Stimulated activated CD8-positive, alpha-beta memory T cell treated with anti-CD3 and anti-CD28 coated beads, Interleukin-15, amount 100 ng/mL, for 1 hour (primary cell): ENCODE measurements around the gene AQP9.
"Not testable (repeated sequence)": the region's sequence is repeated elsewhere in the genome, so short reads cannot be mapped to it uniquely, and the experiment has no call there.

Experiments
- DNase-seq: peaks from one replicate; pipeline ENCODE4 v3.0.0-alpha.2; 2020; ENCODE audit warnings: low read depth

AQP9 gene

DNA sequence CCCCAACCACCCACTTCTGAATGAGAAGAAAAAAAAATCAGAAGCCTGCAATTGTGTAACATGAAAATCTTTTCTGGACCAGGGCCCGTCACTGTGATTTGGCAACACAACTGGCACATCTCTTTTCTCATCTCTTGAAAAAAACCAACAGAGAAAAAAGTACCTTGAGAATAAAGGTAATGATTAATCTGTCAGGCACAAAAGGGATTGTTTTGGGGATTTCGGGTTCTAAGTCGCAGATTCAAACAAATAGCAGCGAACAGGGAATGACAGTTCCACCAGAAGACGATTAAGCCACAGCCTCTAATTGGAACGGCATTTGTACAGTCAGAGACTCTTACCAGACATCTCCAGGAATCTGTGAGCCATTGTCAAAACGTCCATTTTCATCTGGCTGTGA, at the start of gene AQP9:
Gene AQP9 (plus strand): TSS at position 276 of the 400 bp plus-strand sequence. CDS start 185 bp downstream, outside the sequence.
- DNase-seq: no peak

GRCh38 chr15:58095415-58095814, 42.8 kb upstream of the AQP9 start:
- no peak for DNase-seq

- DNase-seq: no peak
These were observed 41.6 kb upstream of the AQP9 start for GRCh38 chr15:58096529-58097084.

DNA sequence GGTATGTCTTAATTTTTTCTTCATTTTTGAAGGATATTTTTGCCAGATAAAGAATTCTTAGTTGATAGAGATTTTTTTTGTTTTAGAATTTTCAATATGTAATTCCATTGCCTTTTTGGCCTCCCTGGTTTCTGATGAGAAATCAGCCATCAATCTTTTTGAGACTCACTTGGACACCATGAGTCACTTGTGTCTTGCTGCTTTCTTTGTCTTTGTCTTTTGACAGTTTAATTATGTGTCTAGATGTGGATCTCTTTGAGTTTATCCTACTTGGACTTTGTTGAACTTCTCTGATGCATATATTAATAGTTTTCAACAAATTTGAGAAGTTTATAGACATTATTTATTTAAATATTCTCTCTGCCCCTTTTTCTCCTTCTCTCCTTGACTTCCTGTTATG, 34.7 kb upstream of the AQP9 start:
- no peak for DNase-seq

DNA sequence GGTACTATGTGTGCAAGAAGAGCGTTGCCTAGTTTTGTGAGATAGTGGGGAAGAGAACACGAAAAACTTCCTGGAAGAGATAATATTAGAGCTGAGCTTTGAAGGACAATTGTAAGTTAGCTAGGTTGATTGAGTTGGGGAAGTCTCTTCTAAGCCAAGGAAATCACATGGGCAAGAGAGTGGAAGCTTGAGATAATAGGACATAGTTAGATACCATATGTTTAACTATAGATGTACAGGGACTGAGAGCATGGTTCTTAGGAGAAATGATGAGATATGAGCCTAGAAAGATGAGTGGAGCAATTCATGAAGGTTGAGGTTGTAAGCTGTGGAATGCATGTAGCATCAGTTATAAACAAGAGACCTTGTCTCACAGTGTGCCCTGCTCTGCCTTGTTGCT, 30.1 kb upstream of the AQP9 start:
- DNase-seq: no peak

DNA sequence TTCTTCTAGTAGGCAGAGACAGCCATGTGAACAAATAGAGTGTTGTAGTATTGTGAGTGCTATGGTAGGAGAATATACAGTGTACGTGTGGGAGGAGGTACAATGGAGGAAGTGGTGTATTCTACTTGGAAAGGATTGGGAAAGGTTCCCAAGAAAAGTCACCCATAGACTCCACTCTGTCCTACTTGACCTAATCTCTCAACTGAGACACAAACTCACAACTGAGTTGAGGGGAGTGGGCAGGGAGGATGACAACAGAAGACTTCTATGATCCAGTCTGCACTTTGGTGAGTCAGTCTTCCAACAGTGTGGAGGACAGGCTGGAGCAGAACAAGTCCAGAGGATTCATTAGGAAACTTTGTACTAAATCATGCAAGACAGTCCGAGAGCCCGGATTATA, 28.8 kb upstream of the AQP9 start:
- no peak for DNase-seq

- DNase-seq: no peak
These were observed 27.0 kb upstream of the AQP9 start for GRCh38 chr15:58110999-58111717.

DNA sequence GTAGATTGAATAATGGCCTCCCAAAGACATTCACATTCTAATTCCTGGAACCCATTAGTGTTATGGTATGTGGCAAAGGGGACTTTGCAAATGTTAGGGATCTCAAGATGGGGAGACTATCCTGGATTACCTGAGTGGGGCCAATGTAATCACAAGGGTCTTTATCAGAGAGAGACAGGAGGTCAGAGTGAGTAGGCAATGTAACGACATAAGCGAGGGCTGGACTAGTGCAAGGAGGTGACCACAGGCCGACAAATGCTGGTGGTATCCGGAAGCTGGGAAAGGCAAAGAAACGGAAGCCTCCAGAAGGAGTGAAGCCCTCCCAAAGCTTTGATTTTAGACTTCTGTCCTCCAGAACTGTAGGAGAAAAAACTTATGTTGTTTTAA, 26.5 kb upstream of the AQP9 start:
- no peak for DNase-seq

DNA sequence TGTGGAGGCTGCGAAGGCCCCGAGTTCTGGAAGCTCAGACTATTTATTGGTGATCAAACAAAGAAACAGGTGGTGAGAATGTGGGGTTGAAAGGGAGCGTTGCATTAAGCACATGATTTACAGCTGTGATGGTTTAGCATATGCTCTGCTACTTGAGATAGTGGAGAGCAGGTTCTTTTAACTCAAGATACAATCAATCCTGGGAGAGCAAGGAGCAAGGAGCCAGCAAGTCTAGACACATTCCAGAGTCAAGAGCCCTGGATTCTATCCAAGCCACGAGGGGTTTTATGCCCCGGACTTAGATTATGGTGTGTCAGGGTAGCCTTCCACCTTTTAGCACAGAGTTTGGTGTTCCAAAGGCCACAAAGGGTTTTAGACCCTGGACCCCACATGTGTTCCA, 24.8 kb upstream of the AQP9 start:
- not testable (repeated sequence) for DNase-seq

DNA sequence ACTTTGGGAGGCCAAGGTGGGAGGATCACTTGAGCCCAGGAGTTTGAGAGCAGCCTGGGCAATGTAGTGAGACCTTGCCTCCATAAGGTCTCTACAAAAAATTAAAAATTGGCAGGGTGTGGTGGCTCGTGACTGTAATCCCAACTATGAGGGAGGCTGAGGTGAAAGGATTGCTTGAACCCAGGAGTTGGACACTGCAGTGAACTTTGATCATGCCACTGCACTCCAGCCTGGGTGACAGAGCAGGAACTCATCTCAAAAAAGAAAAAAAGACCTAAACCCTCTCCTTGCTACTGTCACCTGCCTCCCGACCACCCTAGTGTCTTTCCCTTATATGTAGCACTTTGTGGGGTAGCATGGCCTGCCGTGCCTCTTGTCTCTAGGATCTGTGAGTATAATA, 23.8 kb upstream of the AQP9 start:
- DNase-seq: no peak

DNA sequence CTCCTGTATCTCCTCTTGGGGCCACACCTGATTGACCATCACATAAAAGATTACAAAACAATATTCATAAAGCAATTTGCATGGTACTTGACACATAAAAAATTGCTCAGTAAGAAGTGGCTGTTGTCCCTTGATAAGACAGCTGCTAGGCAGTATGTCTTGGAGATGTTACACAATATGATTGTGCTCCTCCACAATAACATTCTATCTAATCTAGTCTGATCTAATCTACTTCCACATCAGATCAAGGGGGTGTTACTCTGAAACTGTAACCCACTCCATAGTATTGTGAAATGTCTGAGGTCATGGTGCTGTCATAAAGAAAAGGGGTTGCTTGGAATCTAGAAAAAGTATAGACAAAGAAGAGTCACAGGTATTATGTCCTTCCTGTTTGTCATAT, 23.4 kb upstream of the AQP9 start:
- no peak for DNase-seq

GRCh38 chr15:58115692-58116091, 22.5 kb upstream of the AQP9 start:
- no peak for DNase-seq

GRCh38 chr15:58117619-58118018, 20.6 kb upstream of the AQP9 start:
- DNase-seq: no peak

GRCh38 chr15:58118272-58118671, 19.9 kb upstream of the AQP9 start:
- no peak for DNase-seq

DNA sequence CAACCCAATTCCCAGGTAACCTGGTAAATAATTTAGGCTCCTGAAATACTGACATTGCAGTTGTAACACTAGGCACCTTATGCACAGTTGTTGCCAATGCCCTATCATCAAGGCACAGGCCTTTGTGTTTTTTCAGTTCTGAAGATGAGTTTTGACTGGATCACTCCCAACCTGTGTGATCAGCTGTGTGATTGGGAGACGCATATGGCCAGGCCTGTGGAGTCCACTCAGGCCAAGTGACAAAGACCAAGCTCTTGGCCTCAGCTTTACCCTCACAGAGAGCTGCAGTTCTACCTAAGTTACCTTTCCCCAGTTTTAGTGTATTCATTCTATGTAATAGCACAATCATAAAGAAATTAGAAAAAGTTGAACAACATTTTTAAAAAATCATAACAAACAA, 19.2 kb upstream of the AQP9 start:
- DNase-seq: no peak

- no peak for DNase-seq
These were observed 13.6 kb upstream of the AQP9 start for GRCh38 chr15:58124585-58124984.

DNA sequence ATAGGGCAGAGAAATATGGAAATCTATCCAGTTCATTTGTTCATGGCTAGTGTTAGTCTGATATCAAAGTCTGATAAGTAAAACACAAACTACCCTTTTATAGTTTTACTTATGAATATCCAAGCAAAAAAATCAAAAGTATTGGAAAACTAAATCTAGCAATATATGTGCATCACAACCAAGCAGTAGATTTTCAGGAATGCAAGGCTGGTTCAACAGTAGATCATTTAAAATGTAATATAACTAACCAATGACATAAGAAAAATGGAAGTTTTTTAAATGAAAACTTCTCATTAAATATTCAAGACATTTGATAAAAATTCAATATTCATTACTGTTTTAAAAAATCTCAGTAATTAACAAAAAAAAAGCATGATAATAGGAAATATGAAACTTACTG, 12.8 kb upstream of the AQP9 start:
- DNase-seq: no peak

DNA sequence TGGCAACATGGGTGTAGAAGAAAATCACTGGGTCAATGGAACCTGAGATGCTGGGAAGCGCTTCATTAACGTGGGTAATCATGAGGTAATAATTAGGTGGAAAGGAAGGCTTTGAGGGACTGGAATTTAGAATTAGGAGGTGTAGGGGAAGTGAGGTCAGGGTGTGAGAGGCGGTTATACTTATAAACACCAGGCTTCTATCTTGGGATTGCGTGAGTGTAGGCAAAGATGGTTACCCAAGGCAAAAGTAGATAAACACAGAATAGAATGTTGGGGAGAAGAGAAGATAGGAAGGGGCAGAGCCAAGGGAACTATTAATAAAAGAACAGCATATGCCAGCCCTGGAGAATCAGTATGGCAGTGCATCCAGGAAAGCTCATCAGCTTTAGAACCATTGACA, 3.3 kb upstream of the AQP9 start:
- DNase-seq: no peak

DNA sequence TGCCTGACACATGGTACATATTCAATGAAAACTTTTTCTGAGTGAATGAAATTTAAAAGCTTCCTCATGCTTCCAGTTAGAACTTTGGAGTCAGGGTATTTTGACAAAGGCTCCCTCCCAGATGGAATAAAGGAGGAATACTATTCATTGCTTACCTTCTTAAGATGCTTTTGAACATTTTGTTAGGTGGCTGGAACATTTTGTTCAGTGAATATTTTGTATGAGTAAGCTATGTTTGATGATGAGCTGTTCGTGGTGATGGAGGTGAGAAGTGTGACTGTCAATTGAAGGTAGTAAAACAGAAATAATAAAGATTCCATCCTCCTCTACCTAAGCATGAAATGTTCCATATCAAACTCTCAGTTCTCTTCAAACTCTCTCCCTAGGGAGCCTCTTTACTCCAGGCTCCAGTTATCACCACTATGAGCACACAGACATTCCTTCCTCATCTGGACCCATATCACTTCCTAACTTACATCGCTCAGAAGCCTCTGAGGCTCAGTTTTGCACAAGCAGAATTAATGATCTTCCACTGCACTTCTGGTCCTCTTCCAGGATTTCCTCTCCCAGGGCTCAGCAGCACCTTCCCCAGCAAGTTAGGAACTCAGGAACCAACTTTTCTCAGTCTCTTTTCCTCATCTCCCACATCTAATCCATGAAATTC, 2.5 kb upstream of the AQP9 start:
- DNase-seq: no peak

DNA sequence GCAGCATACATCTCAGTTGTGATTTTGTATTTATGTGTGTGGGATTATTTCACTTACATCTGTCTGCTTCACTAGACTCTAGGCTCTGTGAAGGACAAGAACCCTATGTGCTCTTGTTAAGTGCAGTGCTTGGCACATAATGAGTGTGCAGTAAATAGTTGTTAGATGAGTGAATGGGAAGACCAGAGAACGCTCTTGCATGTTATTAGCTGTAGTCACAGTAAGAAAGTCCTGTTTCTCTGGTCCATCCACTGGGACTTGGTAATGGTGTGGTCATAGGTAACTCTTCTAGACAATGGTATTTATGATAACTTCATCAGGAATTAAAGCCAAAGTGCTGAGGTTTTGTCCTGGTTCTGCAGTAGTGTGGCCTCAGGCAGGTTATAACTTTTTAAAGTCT, 1.4 kb upstream of the AQP9 start:
- no peak for DNase-seq

GRCh38 chr15:58137686-58138085, 495 bp upstream of the AQP9 start:
- no peak for DNase-seq

DNA sequence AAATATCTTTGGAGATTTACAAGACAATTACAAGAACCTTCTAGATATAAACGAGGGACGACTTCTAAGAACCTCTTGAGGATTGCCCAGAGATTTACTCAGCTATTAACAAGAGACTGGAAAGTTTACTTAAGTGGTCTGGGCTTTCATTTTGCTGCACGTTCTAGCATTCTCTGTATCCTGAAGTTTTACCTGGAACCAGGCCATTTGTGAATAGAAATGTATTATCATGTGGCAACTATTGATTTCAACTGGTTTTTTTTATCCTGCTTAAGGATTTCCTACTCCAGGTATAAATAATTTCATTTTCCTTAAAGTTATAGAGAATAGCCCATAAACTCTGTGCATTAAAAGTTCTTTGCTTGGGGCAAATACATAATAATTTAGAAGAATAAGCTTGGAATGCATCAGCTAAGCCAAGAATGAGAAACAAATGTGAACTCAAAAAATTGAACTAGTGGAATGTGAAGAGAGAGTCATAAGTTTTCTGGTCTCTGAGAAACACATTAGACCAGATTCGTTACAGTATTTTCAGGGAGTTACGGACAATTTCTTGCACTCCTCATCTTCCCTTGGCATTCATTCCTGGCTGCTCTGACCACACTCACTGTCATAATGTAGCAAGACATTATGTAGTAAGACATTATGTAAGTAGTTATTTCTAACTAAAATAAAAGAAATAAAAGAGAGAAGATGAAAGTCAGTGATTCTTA, 1.3 kb downstream of the AQP9 start:
- DNase-seq: no peak

GRCh38 chr15:58139989-58140522, 1.9 kb downstream of the AQP9 start:
- DNase-seq: no peak
